ENCODE results near the gene DCUN1D1.
"Not testable (repeated sequence)": the region's sequence is repeated elsewhere in the genome, so short reads cannot be mapped to it uniquely, and the experiment has no call there.

Gene DCUN1D1

GRCh38 chr3:182980204-182981037, at the start of gene DCUN1D1:
TSS of gene DCUN1D1 (minus strand) at chr3:182980538. CDS start at chr3:182980489, 49 bp downstream.
- DNase-seq (ENCODE audit: low spot score), result peak; percentile 93

- DNase-seq (ENCODE audit: low spot score), result no peak
Measured at GRCh38 chr3:183028416-183028815, 48.1 kb upstream of the DCUN1D1 start.

DNA sequence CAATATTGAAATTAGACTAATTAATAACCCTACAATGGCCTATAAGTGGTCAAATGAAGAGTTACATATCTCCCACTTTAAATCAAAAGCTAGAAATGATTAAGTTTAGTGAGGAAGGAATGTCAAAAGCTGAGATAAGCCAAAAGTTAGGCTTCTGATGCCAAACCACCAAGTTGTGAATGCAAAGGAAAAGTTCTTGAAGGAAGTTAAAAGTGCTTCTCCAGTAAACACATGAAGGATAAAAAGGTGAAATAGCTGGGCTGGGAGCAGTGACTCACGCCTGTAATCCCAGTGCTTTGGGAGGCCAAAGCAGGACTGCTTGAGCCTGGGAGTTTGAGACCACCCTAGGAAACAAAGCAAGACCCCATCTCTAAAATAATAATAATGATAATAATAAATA, 46.9 kb upstream of the DCUN1D1 start:
- no peak for DNase-seq (ENCODE audit: low spot score)

DNA sequence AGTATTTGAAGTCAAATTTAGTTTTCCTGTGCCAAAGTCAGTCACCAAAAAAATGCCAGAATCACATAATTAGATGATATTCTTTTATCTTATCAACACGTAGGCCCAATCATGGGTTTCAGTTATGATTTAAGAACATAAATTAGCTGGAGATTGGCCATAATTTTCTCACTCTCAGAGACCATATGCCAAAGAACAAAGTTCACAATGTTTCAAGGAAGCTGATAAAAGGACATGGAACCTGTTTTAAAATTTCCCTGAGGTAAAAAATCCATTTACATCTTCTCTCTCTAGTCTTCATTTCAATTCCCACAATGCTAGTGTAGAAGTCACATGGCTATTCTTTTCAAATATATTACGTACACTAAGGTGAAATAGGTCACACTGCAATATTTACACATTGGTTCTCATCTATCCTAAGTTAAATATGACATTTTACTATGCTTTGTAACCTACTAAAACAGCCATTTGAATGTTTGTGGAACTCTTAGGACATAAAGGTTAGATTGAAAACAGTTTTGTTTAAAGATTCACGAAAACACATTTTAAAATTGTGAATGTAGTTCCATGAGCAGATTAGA, 42.7 kb upstream of the DCUN1D1 start:
- no peak for DNase-seq (ENCODE audit: low spot score)

DNA sequence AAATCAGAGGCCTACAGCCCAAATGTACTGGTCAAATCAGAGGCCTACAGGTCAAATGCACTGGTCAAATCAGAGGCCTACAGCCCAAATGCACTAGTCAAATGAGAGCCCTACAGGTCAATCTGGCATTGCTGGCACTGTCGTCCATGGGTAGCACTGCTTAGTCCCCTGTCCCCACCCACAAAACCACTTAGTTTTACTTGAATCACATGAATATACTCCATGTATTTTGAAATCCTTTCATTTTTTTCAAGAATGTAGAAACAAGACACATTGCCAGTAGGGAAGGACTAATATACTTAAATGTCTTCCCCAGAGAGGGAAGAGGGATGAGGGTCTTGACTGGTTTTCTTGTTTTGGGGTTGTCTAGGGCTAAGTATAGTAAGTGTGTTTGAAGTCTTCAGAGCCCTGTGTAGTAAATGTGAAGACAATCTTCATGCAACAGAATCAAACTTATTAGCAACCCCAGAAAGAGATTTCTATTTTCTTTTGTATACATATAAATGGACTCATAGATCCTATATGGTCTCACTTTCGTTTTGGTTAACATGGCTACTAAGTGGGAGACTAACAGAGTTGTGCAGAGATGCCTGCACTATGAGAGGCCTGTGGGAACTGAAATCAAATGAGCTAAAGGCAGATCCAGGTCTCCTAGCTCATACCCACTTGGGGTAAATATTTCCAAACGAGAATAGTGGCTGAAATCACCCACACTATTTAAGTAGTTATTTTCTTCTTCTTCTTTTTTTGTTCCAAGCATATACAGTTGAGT, 38.3 kb upstream of the DCUN1D1 start:
- no peak for DNase-seq (ENCODE audit: low spot score)

GRCh38 chr3:183015185-183015584, 34.8 kb upstream of the DCUN1D1 start:
- DNase-seq (ENCODE audit: low spot score), result no peak

DNA sequence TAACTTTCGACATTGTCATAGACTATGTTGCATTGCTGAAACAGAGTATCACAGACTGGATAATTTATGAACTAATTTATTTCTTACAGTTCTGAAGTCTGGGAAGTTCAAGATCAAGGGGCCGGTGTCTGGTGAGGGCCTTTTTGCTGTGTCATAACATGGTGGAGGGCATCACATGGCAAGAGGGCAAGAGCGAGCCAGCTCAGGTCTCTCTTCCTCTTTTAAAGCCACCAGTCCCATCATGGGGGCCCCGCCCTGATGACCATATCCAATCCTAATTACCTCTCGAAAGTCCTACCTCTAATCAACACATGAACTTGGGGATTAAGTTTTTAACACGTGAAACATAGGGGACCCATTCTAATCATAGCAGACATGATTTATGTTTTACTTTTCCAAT, 33.5 kb upstream of the DCUN1D1 start:
- DNase-seq (ENCODE audit: low spot score), result no peak

DNA sequence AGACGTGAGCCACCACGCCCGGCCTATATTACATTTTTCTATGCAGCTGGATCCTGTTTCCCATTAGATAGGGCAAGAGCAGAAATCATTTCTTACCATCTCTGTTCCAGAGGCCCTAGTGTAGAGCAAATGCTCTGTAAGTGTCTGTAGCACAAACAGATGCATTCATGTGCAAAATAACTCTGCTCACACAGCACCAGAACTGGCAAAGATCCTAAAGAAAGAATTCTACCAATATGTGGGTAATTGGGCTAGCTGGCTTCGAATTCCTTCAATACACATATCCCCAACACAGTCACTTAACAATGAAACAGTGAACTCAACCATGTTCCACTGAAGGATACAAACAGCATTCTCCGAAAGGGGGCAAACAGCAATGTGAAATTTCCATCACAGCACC, 32.7 kb upstream of the DCUN1D1 start:
- no peak for DNase-seq (ENCODE audit: low spot score)

DNA sequence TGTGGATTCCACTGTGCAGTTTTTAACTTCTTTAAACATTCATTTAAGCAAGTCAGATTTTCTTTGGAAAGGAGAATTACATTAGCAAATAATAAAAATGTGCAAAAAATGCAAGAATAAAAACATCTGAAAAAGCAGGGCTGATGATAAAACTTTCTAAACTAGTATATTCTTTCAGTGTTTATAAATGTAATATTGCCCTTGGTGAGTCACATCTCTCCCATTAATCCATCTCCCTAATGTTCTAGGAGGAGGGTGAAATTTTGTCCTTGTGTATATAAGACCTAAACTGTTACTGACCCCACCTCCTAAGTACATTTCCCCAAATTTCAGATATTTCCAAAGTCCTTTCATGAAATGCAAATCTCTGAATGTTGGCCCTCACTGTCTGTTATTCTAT, 28.5 kb upstream of the DCUN1D1 start:
- no peak for DNase-seq (ENCODE audit: low spot score)

- DNase-seq (ENCODE audit: low spot score), result no peak
Measured at GRCh38 chr3:183008303-183008702, 28.0 kb upstream of the DCUN1D1 start.

DNA sequence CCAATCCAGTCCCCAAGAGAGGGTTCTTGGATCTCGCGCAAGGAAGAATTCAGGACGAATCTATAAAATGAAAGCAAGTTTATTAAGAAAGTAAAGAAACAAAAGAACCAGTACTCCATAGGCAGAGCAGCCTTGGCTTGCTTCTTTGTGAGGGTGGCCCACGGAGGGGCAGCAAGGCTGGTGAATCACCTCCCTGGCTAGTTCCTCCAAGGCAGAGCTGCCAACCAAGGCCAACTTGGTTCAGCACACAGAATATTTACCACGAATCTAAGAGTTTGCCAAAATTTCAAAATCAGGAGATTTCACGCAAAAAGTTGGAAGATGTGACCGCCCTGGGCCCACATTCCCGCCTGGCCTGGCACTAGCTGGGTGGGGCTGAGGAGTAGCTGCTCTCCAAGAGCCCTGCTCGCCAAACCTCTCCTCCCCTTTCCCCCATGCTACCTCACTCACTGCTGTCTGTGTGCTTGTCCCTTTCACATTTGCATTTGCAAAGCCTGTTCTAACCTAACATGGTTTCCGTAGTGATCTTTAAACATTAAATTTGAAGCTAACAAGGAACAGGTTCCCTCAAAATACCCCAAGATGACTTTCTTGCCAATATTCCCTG, 26.2 kb upstream of the DCUN1D1 start:
- DNase-seq (ENCODE audit: low spot score), result no peak

DNA sequence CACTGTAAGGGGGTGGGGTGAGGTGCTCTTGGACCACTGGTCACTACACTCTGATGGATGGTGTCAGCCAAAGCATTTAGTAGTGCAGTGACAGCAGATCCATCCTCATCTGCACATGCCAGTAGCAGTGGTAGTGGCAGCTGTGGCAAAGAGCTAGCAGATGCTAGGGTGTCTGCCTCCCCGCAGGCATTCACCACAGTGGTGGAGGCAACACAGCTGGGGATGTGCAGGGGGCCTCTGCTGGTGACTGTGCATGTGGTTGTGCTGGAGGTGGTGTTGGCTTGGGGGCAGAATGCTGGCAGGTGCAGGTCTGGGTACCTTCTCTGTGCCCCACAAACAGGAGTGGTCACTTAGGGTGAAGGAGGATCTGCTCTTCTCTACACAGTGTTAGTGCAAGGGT, 19.4 kb upstream of the DCUN1D1 start:
- no peak for DNase-seq (ENCODE audit: low spot score)

DNA sequence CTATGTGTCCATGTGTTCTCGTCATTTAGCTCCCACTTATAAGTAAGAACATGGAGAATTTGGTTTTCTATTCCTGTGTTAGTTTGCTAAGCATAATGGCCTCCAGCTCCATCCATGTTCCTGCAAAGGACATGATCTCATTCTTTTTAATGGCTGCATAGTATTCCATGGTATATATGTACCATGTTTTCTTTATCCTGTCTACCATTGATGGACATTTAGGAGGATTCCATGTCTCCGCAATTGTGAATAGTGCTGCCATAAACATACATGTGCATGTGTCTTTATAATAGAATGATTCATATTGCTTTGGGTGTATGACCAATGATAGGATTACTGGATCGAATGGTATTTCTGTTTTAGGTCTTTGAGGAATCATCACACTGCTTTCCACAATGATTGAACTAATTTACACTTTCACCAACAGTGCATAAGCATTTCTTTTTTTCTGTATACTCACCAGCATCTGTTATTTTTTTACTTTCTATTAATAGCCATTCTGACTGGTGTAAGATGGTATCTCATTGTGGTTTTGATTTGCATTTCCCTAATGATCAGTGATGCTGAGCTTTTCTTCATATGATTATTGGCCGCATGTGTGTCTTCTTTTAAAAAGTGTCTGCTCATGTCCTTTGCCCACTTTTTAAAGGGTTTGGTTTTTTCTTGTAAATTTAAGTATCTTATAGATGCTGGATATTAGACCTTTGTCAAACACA, 13.3 kb upstream of the DCUN1D1 start:
- not testable (repeated sequence) for DNase-seq (ENCODE audit: low spot score)

GRCh38 chr3:182989566-182989965, 9.2 kb upstream of the DCUN1D1 start:
- DNase-seq (ENCODE audit: low spot score), result no peak

- DNase-seq (ENCODE audit: low spot score), result no peak
Measured at GRCh38 chr3:182986021-182986420, 5.7 kb upstream of the DCUN1D1 start.

GRCh38 chr3:182983876-182984275, 3.5 kb upstream of the DCUN1D1 start:
- no peak for DNase-seq (ENCODE audit: low spot score)

- no peak for DNase-seq (ENCODE audit: low spot score)
Measured at GRCh38 chr3:182981038-182981380, 671 bp upstream of the DCUN1D1 start.

GRCh38 chr3:182979674-182980191, 605 bp downstream of the DCUN1D1 start:
- DNase-seq (ENCODE audit: low spot score), result no peak

DNA sequence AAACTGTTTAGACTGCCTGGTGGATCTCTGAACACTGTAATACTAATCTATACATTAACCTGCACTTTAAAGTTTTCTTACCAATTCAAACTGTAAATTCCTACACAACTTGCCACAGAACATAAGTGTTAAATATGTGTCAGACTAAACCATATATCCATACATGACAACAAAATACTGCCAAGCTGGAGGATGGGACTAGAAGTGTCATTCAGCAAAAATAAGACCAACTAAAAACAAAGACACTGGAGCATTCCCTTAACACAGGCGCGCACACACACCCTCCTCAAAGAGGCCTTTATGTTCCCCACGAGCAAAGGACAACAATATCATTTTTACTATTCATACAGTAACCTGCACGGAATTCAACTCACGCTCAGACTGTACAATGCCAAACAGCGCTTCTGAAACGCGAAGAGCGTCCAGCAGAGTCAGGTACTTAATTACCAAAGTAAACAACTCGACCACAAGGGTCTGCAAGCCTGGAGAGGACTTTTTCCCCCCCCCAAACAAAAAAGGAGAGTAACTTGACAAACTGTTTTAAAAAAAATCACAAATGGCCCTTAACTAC, 1.1 kb downstream of the DCUN1D1 start:
- no peak for DNase-seq (ENCODE audit: low spot score)

DNA sequence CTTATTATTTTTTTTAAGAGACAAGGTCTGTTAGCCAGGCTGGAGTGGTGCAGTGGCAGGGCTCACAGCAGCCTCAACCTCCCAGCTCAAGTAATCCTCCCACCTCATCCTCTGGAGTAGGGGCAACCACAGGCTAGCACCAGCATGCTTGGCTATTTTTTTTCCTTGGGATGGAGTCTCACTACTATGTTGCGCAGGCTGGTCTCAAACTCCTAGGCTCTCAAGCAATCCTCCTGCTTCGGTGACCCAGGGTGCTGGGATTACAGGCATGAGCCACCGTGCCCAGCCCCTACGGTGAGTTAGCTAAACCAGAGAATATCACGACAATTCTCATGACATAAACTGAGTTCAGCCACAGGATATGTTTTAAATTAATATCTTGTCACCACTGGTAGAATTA, 2.0 kb downstream of the DCUN1D1 start:
- no peak for DNase-seq (ENCODE audit: low spot score)

DNA sequence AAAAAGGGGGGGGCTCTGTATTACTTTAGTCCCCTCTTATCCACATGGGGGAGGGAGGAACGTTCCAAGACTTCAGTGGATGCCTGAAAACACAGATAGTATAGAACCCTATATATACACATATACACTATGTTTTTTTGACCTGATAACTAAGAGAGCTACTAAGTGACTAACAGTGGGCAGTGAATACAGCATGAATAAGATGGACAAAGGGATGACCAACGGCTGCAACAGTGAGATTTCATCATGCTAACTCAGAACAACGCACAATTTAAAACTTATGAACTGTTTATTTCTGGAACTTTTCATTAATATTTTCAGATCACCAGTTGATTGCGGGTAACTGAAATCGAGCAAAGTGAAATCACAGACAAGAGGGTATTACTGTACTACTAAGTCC, 7.3 kb downstream of the DCUN1D1 start:
- DNase-seq (ENCODE audit: low spot score), result no peak

Data from ecto neural progenitor cell (in vitro differentiated cells).